ENCODE results near the gene RAB31. TPM values are rescaled to one million over a fixed set of nuclear protein-coding genes. Genes with fewer than 3 reads are reported as not detected.

Gene RAB31
- total RNA-seq, 1 experiment from 2014 or later, result 118 TPM

DNA sequence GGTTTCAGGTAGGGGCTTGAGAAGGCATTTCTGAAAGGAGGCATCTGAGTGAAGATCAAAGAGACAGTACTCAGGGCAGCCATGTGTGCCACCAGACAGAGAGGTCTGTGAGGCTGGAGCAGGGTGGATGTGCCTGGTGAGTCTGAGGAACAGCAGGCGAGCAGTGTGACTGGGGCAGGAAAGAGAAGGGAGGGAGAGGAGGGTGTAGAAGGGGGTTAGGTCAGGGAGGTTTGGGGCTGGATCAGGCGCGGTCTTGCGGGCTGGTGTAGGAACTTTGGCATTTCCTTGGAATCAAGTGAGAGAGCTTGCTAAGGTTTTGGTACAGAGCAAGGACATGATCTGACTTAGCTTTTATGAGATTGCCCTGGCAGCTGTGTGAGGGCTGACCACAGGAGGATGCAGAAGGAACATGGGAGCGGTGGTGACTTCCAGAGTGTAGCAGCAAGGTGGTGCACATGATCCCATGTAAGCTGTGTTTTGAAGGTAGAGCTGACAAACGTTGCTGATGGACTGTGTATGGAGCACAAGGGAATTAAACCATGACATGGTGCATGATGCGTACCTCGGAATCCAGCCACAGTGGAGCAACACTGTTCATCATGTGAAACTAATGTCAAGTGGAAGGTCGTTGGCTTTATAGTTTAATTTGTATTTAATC, 13.9 kb downstream of the RAB31 start:
- ChIA-PET CTCF (no interaction called here), POLR2A (no interaction called here)
- BruUV-seq (replicated peaks), result no TSS peak

GRCh38 chr18:9722691-9723090, 14.6 kb downstream of the RAB31 start:
- ChIA-PET CTCF (no interaction called here), POLR2A (no interaction called here)
- Histone ChIP-seq H3K4me3 (ENCODE audit: low read depth in 2 of 2, low read length in 2 of 2) (no peak overlapping the region), H3K36me3 (ENCODE audit: control insufficient read depth, insufficient read depth, low read length) (no peaks in the 10 kb centered on the region), H3K27me3 (ENCODE audit: control insufficient read depth, insufficient read depth, low read length) (no peaks in the 10 kb centered on the region), H3K9me3 (ENCODE audit: control insufficient read depth, insufficient read depth, low read depth, low read length) (no peaks in the 10 kb centered on the region), H3K4me1 (ENCODE audit: control insufficient read depth, insufficient read depth, low read length) (peaks cover 52% of the 10 kb centered on the region), H3K27ac (ENCODE audit: low read length) (no peak overlapping the region)
- DNase-seq (ENCODE audit: low read depth, low spot score) (no peak), ATAC-seq (peak; percentile 53)
- BruUV-seq (replicated peaks), result no TSS peak
- TF ChIP-seq POLR2AphosphoS5 (IDR thresholded peaks at IDR 0.05; ENCODE audit: low read depth, low read length) (no peak), SIN3A (IDR thresholded peaks at IDR 0.05; ENCODE audit: borderline replicate concordance, insufficient read depth, low read depth, low read length) (no peak), TCF7L2 (IDR thresholded peaks at IDR 0.05; ENCODE audit: low read depth, low read length) (no peak), CTCF (IDR thresholded peaks at IDR 0.05) (no peak)
- TF ChIP-seq, protein P1, sequence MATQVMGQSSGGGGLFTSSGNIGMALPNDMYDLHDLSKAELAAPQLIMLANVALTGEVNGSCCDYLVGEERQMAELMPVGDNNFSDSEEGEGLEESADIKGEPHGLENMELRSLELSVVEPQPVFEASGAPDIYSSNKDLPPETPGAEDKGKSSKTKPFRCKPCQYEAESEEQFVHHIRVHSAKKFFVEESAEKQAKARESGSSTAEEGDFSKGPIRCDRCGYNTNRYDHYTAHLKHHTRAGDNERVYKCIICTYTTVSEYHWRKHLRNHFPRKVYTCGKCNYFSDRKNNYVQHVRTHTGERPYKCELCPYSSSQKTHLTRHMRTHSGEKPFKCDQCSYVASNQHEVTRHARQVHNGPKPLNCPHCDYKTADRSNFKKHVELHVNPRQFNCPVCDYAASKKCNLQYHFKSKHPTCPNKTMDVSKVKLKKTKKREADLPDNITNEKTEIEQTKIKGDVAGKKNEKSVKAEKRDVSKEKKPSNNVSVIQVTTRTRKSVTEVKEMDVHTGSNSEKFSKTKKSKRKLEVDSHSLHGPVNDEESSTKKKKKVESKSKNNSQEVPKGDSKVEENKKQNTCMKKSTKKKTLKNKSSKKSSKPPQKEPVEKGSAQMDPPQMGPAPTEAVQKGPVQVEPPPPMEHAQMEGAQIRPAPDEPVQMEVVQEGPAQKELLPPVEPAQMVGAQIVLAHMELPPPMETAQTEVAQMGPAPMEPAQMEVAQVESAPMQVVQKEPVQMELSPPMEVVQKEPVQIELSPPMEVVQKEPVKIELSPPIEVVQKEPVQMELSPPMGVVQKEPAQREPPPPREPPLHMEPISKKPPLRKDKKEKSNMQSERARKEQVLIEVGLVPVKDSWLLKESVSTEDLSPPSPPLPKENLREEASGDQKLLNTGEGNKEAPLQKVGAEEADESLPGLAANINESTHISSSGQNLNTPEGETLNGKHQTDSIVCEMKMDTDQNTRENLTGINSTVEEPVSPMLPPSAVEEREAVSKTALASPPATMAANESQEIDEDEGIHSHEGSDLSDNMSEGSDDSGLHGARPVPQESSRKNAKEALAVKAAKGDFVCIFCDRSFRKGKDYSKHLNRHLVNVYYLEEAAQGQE (IDR thresholded peaks at IDR 0.05; ENCODE audit: insufficient read depth in 1 of 2, low read depth in 2 of 2, low read length in 1 of 2), result no peak
- intact Hi-C loops (cut with micrococcal nuclease; ENCODE audit: unreplicated experiment), result no loop called here
- in situ Hi-C loops (cut with HindIII; ENCODE audit: low pct_unique_long_range_greater_than_20kb, low sequenced_read_pairs), result no loop called here

More for the DNA sequence above, 13.9 kb downstream of the RAB31 start:
- intact Hi-C loops (cut with micrococcal nuclease; ENCODE audit: unreplicated experiment), result no loop called here
- DNase-seq (ENCODE audit: low read depth, low spot score) (no peak), ATAC-seq (peak; percentile 52)
- Histone ChIP-seq H3K9me3 (ENCODE audit: control insufficient read depth, insufficient read depth, low read depth, low read length) (no peaks in the 10 kb centered on the region), H3K4me3 (ENCODE audit: low read depth in 2 of 2, low read length in 2 of 2) (no peak overlapping the region), H3K36me3 (ENCODE audit: control insufficient read depth, insufficient read depth, low read length) (no peaks in the 10 kb centered on the region), H3K27me3 (ENCODE audit: control insufficient read depth, insufficient read depth, low read length) (no peaks in the 10 kb centered on the region), H3K4me1 (ENCODE audit: control insufficient read depth, insufficient read depth, low read length) (peaks cover 57% of the 10 kb centered on the region), H3K27ac (ENCODE audit: low read length) (no peak overlapping the region)
- in situ Hi-C loops (cut with HindIII; ENCODE audit: low pct_unique_long_range_greater_than_20kb, low sequenced_read_pairs), result no loop called here
- TF ChIP-seq, protein P1 (IDR thresholded peaks at IDR 0.05; ENCODE audit: insufficient read depth in 1 of 2, low read depth in 2 of 2, low read length in 1 of 2), result no peak
- TF ChIP-seq SIN3A (IDR thresholded peaks at IDR 0.05; ENCODE audit: borderline replicate concordance, insufficient read depth, low read depth, low read length) (no peak), TCF7L2 (IDR thresholded peaks at IDR 0.05; ENCODE audit: low read depth, low read length) (no peak)
